ENCODE data around the gene ARHGEF28.

Gene ARHGEF28

DNA sequence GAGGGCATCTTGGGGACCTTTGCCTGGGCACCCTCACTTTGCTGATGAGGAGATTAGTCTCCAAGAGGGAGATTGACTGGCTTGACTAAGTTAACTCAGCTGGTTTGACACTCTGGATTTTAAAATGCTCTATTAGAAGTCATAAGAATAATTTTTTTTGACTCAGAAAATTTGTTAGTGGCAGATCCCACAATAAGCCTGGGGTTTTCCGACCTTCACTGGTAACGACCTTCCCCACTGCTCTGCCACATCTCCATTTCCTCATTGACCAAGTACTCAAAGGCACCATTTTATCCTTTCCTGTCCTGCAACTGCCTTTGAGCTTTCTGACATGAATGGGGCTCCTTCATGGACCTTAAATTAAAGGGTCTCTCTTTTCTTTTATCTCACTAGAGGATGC lies 67.0 kb downstream of the ARHGEF28 start:
- DNase-seq, result no peak

DNA sequence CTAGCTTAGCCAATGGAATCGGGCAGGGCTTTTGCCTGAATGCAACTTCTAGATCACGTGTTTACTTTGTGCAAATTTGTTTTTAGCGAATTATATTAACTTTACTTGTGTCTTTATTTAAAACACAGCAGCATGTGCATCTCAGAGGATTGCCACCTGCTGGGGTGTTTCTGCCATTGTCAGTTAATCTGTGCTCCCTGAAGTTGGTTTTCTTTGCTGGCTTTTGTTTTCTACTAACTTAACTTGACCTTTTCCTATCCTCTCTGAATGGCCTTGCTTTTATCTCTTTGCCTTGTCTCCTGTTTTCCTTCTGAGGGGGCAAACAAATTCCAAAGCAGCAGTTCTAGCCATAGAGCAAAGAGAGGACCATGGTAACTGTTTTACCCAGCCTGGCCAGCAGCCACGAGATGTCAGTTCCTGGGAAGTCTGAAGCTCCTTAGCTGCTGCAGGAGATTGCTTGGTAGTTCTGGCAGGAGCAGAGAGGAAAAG lies 67.6 kb downstream of the ARHGEF28 start:
- no peak for DNase-seq

DNA sequence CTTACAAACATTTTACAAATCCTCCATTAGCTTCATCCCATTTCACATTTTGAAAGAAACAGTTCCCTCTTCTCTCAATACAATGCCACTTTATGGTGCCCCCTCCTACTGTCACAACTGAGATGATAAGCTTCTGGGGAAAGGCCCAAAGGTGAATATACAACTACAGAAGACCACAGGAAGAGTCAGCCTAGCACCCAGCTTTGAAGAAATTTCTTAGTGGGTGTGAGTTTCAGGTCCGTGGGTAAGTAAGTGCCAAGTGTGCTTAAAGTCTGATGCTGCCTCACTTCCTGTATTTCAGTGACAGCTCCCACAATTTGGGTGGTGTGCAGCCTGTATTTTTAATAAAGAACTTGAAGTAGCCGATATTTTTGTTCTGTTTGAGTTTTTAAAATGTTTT lies 68.1 kb downstream of the ARHGEF28 start:
- no peak for DNase-seq

DNA sequence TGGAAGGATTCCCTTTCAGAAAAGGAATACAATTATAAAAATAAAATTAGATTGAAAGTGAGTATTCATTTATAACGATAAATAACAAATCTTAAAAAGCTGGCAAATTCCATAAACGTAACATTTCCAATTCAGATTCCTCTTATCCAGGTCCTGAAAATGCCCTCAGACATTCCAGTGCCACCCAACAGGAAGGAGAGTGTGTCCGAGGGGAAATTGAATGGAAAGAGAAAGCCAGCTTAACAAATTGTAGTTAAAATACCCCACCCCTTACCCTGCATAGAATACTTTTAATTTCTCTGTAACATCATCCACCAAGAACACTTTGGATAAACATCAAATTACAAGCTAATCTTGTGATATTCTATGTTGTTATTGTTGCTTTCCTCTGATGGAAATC lies 72.0 kb downstream of the ARHGEF28 start:
- DNase-seq, result no peak

DNA sequence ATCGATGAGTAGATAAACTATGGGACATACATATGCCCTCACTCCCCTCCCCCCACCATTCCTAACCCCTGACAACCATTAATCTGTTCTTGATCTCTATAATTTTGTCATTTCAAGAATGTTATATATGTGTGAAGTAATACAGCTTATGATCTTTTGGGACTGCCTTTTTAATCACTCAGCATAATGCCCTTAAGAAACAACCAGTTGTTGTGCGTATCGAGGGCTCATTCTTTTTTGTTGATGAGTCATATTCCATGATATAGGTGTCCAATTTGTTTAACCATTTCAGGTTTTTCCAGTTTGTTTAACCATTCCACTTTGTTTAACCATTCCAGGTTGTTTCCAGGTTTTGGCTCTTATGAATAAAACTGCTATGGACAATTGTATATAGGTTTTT lies 75.6 kb downstream of the ARHGEF28 start:
- DNase-seq, result no peak

DNA sequence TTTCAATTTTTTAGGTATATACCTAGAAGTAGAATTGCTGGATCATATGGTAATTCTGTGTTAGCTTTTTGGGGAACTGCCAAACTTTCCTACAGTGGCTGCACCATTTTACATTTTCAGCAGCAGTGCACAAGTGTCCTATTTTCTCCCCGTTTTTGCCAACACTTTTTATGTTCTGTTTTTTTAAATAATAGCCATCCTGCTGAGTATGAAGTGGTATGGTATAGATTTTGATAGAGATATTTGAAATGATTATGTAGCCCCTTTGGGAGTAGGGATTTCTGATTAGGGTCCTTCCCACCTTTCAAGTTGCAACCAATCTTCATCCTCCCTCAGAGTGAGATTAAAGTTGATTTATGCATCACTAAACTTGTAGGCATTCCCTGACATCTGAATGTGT lies 76.5 kb downstream of the ARHGEF28 start:
- no peak for DNase-seq

DNA sequence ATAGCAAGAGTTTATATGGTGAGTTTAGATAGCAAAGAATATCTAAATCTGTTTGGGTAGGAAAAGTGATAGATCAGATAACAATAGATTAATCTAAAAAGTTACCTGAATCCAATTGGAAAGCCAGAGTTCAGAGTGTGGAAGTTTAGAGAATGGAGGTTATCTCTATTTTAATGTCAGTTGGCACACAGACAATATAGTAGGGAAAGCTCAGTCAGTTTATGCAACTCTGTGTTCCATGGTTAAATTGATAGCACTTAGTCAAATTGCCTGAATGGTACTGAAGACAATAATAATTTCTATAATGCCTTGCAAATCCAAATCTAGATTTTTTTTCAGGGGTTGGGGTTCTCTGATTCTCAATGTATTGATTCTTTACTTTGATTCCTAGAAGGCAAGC lies 77.0 kb downstream of the ARHGEF28 start:
- no peak for DNase-seq

DNA sequence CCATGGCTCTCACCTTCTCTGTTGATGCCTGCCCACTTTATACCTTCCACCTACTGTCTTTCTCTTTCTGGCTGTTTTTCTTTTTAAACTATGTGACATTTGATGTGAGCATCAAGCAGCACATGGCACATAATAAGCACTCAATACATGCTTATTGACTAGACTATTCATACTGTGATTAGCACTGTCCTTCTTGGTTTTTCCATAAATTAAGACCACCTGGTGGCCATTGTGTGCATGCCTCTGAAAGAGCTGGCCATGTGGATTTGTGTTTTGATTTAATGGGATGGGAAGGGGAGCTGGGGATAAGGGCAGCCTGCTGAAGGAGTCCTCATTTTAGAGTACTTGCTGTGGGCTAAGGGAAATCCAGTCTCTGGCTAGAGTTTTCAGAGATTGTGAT lies 79.4 kb downstream of the ARHGEF28 start:
- no peak for DNase-seq

DNA sequence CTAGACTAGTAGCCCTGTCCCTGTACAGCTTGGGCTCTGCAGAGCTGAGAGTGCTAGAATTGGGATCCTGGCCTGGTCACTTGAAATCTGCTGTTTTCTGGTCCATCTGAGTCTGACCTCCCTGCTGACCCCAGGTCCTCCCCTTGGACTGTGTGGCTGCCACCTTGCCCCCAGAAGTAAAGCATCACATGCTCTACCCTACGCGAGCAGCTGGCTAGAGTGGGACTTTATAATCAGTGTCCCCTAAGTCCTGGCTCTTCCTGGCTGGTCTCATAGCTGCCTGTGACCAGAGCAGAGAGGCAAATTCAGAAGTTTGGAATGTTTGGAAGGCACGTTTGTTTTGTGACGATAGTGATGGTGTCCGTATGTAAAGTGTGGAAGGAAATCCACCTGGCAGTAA lies 81.0 kb downstream of the ARHGEF28 start:
- no peak for DNase-seq

DNA sequence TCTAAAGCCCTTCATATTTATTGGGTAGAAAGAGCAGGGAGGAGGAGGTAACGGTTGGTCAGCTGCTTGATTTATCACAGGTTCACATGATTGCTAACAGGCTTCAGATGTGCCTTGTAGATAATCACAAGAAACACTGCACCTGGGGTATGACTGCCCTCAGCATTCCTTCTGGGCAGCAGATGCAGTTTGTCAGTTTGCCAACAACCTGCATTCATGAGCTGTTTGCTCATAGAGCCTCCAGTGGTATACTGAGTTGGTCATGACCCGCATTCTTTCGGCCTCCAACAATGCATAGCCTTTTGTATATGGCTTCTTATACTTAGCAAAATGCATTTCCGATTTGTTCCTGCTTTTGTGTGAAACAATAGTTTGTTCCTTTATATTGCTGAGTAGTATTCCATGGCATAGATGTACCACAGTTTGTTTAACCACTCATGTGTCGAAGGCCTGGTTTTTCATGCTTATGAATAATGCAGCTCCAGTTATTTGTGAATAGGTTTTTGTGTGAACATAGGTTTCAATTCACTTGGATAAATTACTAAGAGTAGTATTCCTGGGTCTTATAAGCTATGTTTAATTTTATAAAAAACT lies 83.6 kb downstream of the ARHGEF28 start:
- DNase-seq, result no peak

DNA sequence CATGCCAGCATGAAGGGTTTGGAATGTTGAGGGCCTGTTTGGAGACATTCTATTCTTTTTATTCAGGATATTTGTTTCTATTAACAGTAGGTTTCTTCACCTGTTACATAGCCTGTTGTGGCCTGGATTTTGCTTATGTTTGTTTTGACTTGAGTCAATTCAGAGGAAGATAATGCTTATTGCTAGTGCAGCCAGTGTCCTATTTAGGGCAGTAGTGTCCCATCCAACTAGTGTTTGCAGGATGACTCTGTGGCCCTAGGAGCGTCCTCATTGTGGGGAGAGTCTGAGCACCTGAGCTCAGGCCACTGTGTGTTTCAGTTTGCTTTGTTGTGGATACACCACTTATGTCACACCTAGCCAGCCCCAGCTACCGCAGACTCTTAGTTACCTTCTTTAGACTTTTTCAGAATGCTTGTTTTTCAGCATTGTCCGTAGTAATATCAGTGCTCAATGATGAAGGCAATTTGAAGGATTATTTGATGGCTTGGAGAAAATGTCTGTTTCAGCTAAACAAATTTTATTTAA lies 90.3 kb downstream of the ARHGEF28 start:
- no peak for DNase-seq

DNA sequence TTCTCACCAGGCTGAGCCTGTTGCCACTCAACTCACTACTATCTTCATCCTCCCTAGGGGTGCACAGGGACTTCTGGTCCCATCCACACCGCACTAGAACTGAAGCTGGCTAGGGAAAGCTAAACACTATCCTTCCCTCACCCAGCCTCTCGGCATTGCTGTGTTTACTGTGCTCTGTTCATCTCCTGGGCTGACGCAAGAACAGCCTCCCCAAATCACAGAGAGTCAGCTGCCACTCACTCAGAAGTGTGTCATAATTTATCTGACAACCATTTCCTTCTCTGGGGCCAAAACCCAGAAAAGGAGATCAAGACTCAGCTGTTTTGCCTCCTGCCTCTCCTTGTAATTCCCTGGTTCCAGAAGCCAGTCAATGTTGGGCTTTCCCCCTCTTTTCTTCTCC lies 92.8 kb downstream of the ARHGEF28 start:
- DNase-seq, result no peak

DNA sequence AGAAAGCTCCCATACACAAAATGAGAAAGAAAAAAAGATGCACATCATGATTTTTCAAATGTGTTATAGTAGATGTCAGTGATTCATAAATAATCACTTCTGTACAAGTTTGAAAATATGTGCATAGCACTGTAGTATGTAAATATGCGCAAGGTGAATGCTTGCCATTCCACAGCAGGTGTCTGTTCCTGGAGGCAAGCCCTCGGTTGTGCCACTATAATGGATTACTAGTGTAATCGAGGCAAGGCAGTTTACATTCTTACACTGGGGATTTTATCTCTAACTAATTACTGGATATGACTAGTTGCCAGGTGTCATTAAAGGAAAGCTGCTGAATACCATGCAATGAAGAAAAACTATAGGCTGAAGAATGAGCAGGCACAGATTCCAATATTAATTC lies 93.6 kb downstream of the ARHGEF28 start:
- DNase-seq, result no peak

DNA sequence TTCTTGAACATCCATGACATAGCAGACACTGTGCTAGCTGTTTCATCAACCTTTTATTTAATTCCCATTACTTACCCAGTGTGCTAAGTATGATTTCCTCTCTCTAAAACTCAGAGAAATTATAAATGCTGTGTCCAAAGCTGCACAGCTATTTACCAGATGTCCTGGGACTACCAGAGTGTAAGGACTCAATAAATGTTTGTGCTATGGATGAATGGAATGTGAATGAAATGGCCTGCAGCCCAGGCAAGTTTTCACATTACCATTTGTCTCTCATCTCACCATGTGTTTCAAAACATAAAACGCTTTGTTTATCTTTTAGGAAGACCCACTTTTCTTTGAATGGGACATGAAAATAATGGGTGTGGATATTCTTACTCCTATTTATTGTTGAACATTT lies 96.2 kb downstream of the ARHGEF28 start:
- no peak for DNase-seq

DNA sequence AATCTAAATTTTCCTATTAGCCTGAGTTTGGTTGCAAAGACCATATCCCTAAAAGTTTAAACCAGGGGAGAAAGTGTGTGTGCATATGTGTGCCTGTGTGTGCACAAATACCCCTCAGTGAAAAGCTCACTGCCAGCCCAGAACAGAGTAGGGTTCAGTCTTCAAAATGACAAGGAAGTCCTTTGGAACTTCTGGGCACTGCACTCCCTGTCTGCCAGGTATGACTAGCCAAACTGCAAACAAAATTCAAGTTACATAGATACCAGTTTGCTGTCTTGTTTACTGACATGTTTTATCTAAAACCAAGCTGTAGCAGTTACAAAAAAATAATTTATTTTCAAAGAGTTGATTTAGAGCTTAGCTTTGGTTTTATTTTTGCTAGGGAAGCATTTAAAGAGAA lies 100.1 kb downstream of the ARHGEF28 start:
- DNase-seq, result no peak

DNA sequence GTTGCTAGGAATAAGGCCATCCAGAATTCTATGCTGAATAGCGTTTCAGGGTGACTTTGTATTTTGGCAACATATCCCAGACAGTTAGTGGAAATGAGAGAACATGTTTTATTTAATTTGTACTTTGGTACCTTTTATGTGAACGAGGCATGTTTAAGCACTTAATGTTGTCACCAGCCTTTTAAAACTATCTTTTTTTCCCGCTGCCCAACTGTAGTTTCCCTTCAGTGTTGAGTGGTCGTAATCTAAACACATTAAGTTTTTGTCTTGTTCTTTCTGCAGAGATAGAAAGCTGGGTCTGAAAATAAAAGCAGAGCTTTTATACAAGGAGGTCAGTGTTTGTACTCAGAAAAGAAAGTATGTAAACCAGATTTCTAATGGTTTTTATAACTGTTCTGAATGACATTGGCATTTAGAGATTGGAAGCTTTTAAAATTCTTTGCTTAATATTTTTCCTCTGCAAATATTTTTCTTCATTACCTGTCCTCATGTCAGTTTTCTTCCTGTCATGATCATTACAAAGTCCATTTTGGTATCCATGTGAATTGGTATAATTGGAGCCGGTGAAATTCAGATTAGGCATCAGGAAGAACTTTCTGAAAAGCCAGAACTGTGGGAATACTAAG lies 100.7 kb downstream of the ARHGEF28 start:
- DNase-seq, result no peak

DNA sequence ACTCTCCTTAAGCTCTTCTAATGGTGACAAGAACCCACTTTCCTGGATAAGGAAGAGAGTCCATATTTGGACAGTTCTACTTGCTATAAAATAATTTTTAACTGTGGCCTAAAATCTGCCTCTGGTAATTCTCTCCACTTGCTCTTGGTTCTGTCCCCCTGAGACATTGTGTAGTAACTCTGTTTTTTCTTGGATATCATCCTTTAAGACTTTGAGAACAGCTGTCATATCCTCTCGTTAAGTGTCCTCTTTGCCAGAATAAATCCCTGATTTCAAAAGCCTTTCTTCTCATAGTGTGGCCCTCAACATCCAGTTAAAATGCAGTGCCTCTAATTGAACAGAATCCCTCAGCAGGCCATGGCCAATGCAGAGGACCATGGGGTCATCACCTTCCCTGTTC lies 101.5 kb downstream of the ARHGEF28 start:
- DNase-seq, result no peak

DNA sequence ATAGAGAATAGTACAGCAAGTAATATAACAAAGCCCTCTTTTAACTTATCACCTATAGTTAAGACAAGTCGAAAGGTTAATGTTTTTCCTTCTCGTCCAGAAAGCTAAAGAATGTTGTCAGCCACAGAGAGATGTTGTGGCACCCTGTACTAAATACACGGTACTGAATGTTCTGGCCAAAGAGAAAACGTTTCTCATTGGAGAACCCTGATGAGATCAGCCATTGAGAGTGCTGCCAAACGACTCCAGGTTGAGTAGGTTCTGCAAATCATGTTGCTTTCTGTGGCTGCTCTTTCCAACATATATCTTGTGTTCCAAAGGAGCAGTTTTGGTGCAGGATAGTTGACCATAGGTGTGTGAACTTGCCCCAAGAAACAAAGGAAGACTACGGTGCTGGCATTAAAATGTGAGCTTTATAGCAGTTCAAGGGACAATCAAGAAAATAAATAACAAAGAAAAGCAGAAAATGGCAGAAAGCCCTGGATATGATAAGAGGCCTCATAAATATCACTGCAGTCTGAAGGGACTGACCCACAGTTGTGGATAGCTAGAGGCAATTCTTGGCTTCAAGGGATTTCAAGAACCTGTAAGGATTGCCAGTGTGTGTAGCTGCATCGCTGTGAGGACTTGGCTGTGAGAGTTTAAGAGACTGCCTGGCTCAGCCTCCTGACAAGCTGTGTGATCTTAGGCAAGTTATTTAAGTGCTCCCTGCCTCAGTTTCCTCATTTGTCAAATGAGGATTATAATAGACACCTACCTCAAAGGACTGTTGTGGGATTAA lies 102.7 kb downstream of the ARHGEF28 start:
- DNase-seq, result no peak

DNA sequence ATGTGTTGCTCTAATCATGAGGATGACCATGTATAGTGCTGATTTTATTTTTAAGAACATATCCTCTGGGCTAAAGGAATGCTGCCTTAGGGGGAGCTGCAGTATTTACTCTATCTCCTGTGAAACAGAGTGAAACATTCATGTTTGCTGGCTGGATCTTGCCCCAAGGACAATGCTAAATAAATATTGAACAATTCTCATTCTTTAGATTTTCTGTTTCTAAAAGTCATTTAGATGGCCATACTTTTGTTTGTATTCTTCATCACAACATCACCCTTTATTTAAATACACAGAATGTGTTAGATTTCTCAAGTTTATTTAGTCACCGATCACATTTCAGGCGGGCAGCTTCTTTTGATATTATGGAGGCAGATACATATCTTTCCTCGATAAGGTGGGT lies 103.3 kb downstream of the ARHGEF28 start:
- DNase-seq, result no peak

DNA sequence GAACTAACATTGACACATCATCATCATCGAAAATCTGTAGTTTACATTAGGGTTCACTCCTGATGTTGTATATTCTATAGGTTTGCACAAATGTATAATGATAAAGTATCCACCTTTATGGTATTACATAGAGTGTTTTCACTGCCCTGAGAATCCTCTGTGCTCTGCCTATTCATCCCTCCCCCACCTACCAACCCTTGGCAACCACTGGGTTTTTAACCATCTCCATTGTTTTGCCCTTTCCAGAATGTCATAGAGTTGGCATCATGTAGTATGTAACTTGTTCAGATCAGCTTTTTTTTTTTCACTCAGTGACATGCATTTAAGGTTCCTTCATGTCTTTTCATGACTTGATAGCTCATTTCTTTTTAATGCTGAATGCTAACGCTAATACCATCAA lies 106.0 kb downstream of the ARHGEF28 start:
- no peak for DNase-seq

DNA sequence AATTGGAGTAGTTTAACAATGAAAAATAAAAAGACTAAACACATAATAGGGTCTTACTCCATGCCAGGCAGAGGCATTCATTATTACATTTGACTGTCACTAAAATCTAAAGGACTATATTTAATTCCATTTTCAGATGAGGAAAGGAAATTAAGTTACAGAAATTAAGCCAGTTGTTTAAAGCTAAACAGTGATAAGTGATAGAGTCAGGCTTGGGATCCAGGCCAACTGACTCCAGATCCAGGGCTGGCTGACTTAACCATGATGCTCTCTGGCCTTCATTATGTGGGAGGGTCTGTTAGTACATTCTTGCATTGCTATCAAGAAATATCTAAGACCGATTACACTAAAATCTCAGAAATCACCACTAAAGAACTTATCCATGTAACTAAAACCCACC lies 107.2 kb downstream of the ARHGEF28 start:
- DNase-seq, result no peak

DNA sequence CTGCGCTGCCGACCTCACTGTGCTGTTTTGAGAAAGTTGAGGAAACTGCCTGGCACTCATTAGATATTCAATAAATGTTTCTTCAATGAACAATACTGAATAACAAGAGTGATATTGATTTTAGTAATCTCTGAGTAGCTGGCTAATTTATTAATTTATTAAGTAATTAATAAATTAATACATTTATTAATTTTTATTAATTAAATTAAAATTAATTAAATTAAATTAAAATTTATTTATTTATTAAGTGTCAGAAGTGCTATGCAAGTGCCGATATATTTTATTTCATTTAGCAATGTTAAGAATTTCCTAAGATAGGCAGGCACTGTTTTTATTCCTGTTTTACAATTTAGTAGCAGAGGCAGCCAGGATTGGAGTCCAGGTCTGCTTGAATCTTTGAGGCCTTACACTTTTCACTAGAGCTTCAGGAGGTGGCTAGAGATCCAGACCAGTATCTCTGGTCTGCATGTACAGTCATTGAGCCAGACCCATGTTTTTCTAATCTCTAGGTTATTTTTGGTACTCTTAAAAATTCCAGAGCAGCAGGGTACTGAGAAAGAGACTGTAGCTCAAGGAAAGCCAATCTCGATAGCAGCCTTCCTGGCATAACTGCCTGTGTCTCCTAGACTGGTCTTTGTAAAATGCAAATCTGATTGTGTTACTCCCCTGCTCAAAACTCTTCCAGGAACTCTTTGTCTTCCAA lies 109.2 kb downstream of the ARHGEF28 start:
- no peak for DNase-seq

DNA sequence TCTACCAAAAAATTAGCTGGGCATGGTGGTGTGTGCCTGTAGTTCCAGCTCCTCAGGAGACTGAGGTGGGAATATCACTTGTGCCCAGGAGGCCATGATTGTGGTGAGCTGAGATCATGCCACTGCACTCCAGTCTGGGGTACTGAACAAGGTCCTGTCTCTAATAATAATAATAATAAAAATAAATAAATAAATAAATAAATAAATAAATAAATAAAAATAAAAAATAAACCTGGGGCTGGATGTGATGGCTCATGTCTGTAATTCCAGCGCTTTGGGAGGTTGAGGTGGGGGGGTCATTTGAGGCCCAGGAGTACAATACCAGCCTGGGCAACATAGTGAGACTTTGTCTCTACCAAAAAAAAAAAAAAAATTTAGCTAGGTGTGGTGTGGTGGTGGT lies 113.7 kb downstream of the ARHGEF28 start:
- DNase-seq, result no peak

Measured in NCI-H1417 (cell line).